K562 (cell line): ENCODE measurements around the gene LMNA. TPM values are rescaled to one million over a fixed set of nuclear protein-coding genes. Genes with fewer than 3 reads are reported as not detected.

Experiments
- HNRNPLL ChIP-seq: fragments of 200-400 bp; formaldehyde crosslinking; IDR thresholded peaks from 2 replicates; pipeline ENCODE4 v1.6.1; 2017; ENCODE audit warnings: low read length, low read depth, mild to moderate bottlenecking; ENCODE audit not compliant: poor library complexity, severe bottlenecking
- L3MBTL2 ChIP-seq: fragments of 450-650 bp; IDR thresholded peaks from 2 replicates; pipeline ENCODE4 v1.6.1; 2016; ENCODE audit warnings: mild to moderate bottlenecking, moderate library complexity
- MAFK ChIP-seq: IDR thresholded peaks from 2 replicates; pipeline ENCODE4 v1.6.1; 2011; ENCODE audit warnings: low read length, improper control_type of control experiment
- NR4A1 ChIP-seq, 2 experiments: fragments of 250-450 bp in 1 of 2; fragments of 450-650 bp in 1 of 2; sonication (Bioruptor Pico) in 1 of 2; IDR thresholded peaks; 2 replicates each; pipeline versions ENCODE4 v1.4.0 to v1.6.1; 2016 to 2020; ENCODE audit warnings: mild to moderate bottlenecking in 2 of 2, missing compliant biosample characterization in 1 of 2, missing genetic modification characterization in 1 of 2, moderate library complexity in 1 of 2
- RAD21 ChIP-seq, 2 experiments: fragments of 250-450 bp in 1 of 2; fragments of 450-650 bp in 1 of 2; sonication (Bioruptor Pico) in 1 of 2; formaldehyde crosslinking in 1 of 2; IDR thresholded peaks in 1 of 2; conservative IDR thresholded peaks in 1 of 2; 2 replicates each; pipeline versions ENCODE4 v1.4.0 to v1.8.0; 2020 to 2022; ENCODE audit warnings: mild to moderate bottlenecking in 2 of 2, moderate library complexity in 1 of 2
- SRF ChIP-seq, 2 experiments: fragments of 250-450, 450-650 bp in 1 of 2; sonication (Bioruptor Pico) in 1 of 2; sonication (generic) in 1 of 2; formaldehyde crosslinking; IDR thresholded peaks; 2 replicates each; pipeline versions ENCODE4 v1.5.0 to v1.5.1; 2020 to 2022; ENCODE audit warnings: mild to moderate bottlenecking in 1 of 2, missing genetic modification reagents in 1 of 2
- ZBTB40 ChIP-seq, 2 experiments: fragments of 450-650 bp in 1 of 2; sonication (generic) in 1 of 2; formaldehyde crosslinking in 1 of 2; IDR thresholded peaks; 2 replicates each; pipeline versions ENCODE4 v1.7.1 to v1.9.0; 2016 to 2022; ENCODE audit warnings: inconsistent platforms in 1 of 2, mild to moderate bottlenecking in 1 of 2, missing genetic modification reagents in 1 of 2
- ZBTB7A ChIP-seq: IDR thresholded peaks from 2 replicates; pipeline ENCODE4 v1.6.1; 2011; ENCODE audit warnings: low read depth, mild to moderate bottlenecking, low read length, moderate library complexity, borderline replicate concordance; ENCODE audit not compliant: control insufficient read depth
- ZNF347 ChIP-seq: fragments of 450-650 bp; formaldehyde crosslinking; IDR thresholded peaks from 2 replicates; pipeline ENCODE4 v1.4.0; 2020; ENCODE audit warnings: low read depth, mild to moderate bottlenecking, moderate library complexity
- polyA plus RNA-seq, 8 experiments: library from polyadenylated mRNA; depleted of rRNA in 4 of 8; stranded (reverse) in 5 of 8; unstranded in 3 of 8; fragments of >200 nt; fragmentation: Nextera tagmentation in 2 of 8; fragmentation: Illumina TruSeq in 1 of 8; extraction: Ambion mirVana in 2 of 8; extraction: Trizol in 1 of 8; gene quantifications; 2 replicates each; pipeline versions ENCODE4 v1.2.1 to v1.2.3, GENCODE V29; 2011 to 2014; ENCODE audit warnings: inconsistent platforms in 1 of 8, missing spikeins in 1 of 8
- total RNA-seq, 7 experiments: library from RNA; depleted of rRNA in 6 of 7; stranded (reverse); fragments of >200 nt in 6 of 7; fragmentation: Illumina TruSeq in 2 of 7; extraction: Trizol in 2 of 7; gene quantifications; 2 replicates each; pipeline versions ENCODE4 v1.2.1 to v1.2.3, GENCODE V29; 2011 to 2021; ENCODE audit warnings: low replicate concordance in 1 of 7
- TF ChIP-seq, protein P1 (sequence below): fragments of 250-450 bp; sonication (Bioruptor Pico); IDR thresholded peaks from 2 replicates; pipeline ENCODE4 v1.8.0; 2022; ENCODE audit warnings: inconsistent platforms

Gene LMNA
- total and polyA plus RNA-seq, 9 of the 15 experiments (the other 6 are each of a cell fraction or from before 2014, with no cell fraction given): 1.00 to 347 (median 88.2) TPM

- TF ChIP-seq ZNF347: no peak
- no peak for TF ChIP-seq HNRNPLL
- no peak for TF ChIP-seq NR4A1 (CRISPR knock-in tag; IDR thresholded peaks at IDR 0.05)
- peak; percentile 35; the same call in 1 of the 2 replicates for TF ChIP-seq NR4A1 (tag; IDR thresholded peaks at IDR 0.05)
- TF ChIP-seq, protein P1, sequence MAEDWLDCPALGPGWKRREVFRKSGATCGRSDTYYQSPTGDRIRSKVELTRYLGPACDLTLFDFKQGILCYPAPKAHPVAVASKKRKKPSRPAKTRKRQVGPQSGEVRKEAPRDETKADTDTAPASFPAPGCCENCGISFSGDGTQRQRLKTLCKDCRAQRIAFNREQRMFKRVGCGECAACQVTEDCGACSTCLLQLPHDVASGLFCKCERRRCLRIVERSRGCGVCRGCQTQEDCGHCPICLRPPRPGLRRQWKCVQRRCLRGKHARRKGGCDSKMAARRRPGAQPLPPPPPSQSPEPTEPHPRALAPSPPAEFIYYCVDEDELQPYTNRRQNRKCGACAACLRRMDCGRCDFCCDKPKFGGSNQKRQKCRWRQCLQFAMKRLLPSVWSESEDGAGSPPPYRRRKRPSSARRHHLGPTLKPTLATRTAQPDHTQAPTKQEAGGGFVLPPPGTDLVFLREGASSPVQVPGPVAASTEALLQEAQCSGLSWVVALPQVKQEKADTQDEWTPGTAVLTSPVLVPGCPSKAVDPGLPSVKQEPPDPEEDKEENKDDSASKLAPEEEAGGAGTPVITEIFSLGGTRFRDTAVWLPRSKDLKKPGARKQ (CRISPR knock-in tag): no peak
- peak in 1 of 2 experiments; percentile 42; a peak in 2 of 4 replicates for TF ChIP-seq RAD21 (CRISPR knock-in tag; conservative IDR thresholded peaks at IDR 0.05 in 1 of 2, IDR thresholded peaks at IDR 0.05 in 1 of 2)
- no peak for TF ChIP-seq L3MBTL2
- peak; percentile 84 for TF ChIP-seq MAFK
- no peak for TF ChIP-seq SRF (CRISPR knock-in tag; IDR thresholded peaks at IDR 0.05)
- peak; percentile 24; the same call in 1 of the 2 replicates for TF ChIP-seq ZBTB40 (IDR thresholded peaks at IDR 0.05)
- no peak for TF ChIP-seq ZBTB40 (CRISPR knock-in tag; IDR thresholded peaks at IDR 0.05)
- peak; percentile 74 for TF ChIP-seq ZBTB7A
Measured at GRCh38 chr1:156122519-156123355, 8.2 kb downstream of the LMNA start (continued).
